Central memory CD8-positive, alpha-beta T cell (primary cell): ENCODE measurements around the gene ECPAS.
"Not testable (repeated sequence)": the region's sequence is repeated elsewhere in the genome, so short reads cannot be mapped to it uniquely, and the experiment has no call there.

Experiments
- ATAC-seq: fragments of 150-1000 bp; cut with Tn5 transposase; replicated peaks from 2 replicates; pipeline ENCODE4 v1.10.0; 2022; ENCODE audit warnings: mild to moderate bottlenecking, moderate FRiP score, moderate number of reproducible peaks; ENCODE audit not compliant: poor library complexity, severe bottlenecking; ENCODE audit errors: extremely low read depth
- DNase-seq, 2 donors: peaks; one replicate each; pipeline ENCODE4 v3.0.0; 2021; ENCODE audit warnings: low spot score in 2 of 2
- H3K27ac Mint-ChIP-seq: one replicate; pipeline ENCODE4 v1.8.0; 2022; ENCODE audit warnings: low read depth, mild to moderate bottlenecking, moderate library complexity, mixed read lengths
- H3K27me3 Mint-ChIP-seq: one replicate; pipeline ENCODE4 v1.8.0; 2022; ENCODE audit warnings: mixed read lengths
- H3K36me3 Mint-ChIP-seq: one replicate; pipeline ENCODE4 v1.8.0; 2022; ENCODE audit warnings: mild to moderate bottlenecking, moderate library complexity, mixed read lengths; ENCODE audit not compliant: insufficient read depth
- H3K4me1 Mint-ChIP-seq: one replicate; pipeline ENCODE4 v1.8.0; 2022; ENCODE audit warnings: mixed read lengths
- H3K4me3 Mint-ChIP-seq: one replicate; pipeline ENCODE4 v1.8.0; 2022; ENCODE audit warnings: mild to moderate bottlenecking, moderate library complexity, mixed read lengths
- H3K9me3 Mint-ChIP-seq: one replicate; pipeline ENCODE4 v1.8.0; 2022; ENCODE audit warnings: mixed read lengths

The ECPAS gene

DNA sequence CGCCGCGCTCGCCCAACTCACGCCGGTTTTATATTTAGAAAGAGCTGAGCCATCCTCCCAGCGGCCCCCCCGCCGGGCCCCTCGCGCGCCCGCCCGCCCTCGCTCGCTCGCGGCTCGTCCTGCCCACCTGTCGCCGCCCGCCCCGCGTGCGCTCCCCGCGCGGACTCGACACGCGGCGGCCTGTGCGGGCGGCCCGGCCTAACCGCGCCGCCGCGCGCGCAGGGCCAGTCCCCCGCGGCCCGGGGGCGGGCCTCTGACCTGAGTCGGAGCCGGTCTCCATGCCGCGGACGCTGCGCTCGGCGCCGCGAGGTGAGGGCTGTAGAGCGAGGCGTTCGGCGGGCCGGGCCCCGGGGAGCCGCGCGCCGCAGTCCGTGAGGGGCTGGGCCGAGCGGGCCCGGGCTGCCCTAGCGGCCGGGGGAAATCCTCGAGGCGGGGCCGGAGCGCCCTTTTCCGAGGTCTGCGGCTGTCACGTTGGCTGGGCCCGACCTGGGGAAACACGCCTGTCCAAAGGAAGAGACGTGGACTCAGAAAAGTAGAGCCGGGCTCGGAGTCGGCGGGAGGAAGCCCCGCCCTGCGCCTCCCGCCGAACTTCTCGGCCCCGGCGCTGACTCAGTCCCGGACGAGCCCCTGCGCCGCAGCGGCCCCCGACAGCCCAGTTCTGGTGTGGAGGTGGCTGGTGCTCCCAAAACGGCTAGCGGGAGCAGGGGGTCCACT lies at the start of gene ECPAS:
TSS of gene ECPAS (minus strand) at position 526 of the 714 bp plus-strand sequence. CDS start 11,465 bp downstream, outside the sequence.
- peak within 1 kb of the TSS; percentile 69 for H3K27ac Mint-ChIP-seq
- peaks cover 20% of the 10 kb centered on the region for H3K4me1 Mint-ChIP-seq
- peak; percentile 62 for ATAC-seq
- H3K9me3 Mint-ChIP-seq, result no peaks in the 10 kb centered on the region
- H3K27me3 Mint-ChIP-seq, result peaks cover 10% of the 10 kb centered on the region
- peak; percentile 43 to 47 for DNase-seq
- peak within 1 kb of the TSS; percentile 83 for H3K4me3 Mint-ChIP-seq
- peaks cover 2% of the 10 kb centered on the region for H3K36me3 Mint-ChIP-seq

GRCh38 chr9:111533099-111533790 lies 49.1 kb upstream of the ECPAS start:
- DNase-seq (no peak), ATAC-seq (no peak)
- H3K9me3 Mint-ChIP-seq, result peaks cover 5% of the 10 kb centered on the region
- no peaks in the 10 kb centered on the region for H3K27me3 Mint-ChIP-seq
- no peak overlapping the region for H3K27ac Mint-ChIP-seq
- H3K36me3 Mint-ChIP-seq, result peaks cover 7% of the 10 kb centered on the region
- H3K4me1 Mint-ChIP-seq, result no peaks in the 10 kb centered on the region
- no peak overlapping the region for H3K4me3 Mint-ChIP-seq

DNA sequence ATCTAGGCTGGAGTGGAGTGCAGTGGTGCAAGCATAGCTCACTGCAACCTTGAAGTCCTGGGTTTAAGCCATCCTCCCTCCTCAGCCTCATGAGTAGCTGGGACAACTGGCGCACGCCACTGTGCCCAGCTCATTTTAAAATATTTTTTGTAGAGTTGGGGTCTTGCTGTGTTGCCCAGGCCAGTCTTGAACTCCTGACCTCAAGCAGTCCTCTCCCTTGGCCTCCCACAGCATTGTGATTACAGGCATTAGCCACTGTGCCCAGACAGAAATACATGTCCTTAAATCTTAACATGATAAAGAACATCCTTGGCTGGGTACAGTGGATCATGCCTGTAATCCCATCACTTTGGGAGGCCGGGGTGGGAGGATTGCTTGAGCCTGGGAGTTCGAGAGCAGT lies 47.5 kb upstream of the ECPAS start:
- Mint-ChIP-seq H3K4me1 (no peaks in the 10 kb centered on the region), H3K9me3 (peaks cover 5% of the 10 kb centered on the region), H3K4me3 (no peak overlapping the region), H3K27ac (no peak overlapping the region), H3K27me3 (no peaks in the 10 kb centered on the region), H3K36me3 (peaks cover 7% of the 10 kb centered on the region)
- ATAC-seq (no peak), DNase-seq (no peak)

DNA sequence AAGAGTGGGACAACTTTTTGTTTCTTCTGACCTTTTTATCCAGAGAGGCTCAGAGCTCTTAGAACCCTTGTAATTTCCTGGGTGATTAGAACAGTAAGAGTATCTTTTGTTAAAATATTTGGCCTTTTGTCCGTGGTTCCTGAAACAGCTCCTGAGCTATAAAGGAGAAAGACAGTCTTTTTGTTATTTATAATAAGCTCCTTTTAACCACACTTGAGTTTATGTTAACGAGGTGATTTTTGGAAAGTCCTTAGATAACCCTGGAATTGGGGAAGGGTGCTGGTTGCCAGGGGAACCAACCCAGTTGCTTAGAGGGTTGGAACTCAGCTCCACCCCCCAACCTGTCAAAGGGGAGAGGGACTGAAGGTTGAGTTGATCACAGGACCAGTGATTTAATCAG lies 45.6 kb upstream of the ECPAS start:
- no peaks in the 10 kb centered on the region for H3K27me3 Mint-ChIP-seq
- DNase-seq, result no peak
- peaks cover 16% of the 10 kb centered on the region for H3K36me3 Mint-ChIP-seq
- peaks cover 5% of the 10 kb centered on the region for H3K9me3 Mint-ChIP-seq
- H3K27ac Mint-ChIP-seq, result no peak overlapping the region
- H3K4me3 Mint-ChIP-seq, result no peak overlapping the region
- ATAC-seq, result no peak
- peaks cover 11% of the 10 kb centered on the region for H3K4me1 Mint-ChIP-seq

GRCh38 chr9:111527347-111527746 lies 43.2 kb upstream of the ECPAS start:
- ATAC-seq (no peak), DNase-seq (no peak)
- no peak overlapping the region for H3K27ac Mint-ChIP-seq
- H3K27me3 Mint-ChIP-seq, result no peaks in the 10 kb centered on the region
- peaks cover 15% of the 10 kb centered on the region for H3K36me3 Mint-ChIP-seq
- H3K9me3 Mint-ChIP-seq, result no peaks in the 10 kb centered on the region
- no peak overlapping the region for H3K4me3 Mint-ChIP-seq
- peaks cover 11% of the 10 kb centered on the region for H3K4me1 Mint-ChIP-seq

DNA sequence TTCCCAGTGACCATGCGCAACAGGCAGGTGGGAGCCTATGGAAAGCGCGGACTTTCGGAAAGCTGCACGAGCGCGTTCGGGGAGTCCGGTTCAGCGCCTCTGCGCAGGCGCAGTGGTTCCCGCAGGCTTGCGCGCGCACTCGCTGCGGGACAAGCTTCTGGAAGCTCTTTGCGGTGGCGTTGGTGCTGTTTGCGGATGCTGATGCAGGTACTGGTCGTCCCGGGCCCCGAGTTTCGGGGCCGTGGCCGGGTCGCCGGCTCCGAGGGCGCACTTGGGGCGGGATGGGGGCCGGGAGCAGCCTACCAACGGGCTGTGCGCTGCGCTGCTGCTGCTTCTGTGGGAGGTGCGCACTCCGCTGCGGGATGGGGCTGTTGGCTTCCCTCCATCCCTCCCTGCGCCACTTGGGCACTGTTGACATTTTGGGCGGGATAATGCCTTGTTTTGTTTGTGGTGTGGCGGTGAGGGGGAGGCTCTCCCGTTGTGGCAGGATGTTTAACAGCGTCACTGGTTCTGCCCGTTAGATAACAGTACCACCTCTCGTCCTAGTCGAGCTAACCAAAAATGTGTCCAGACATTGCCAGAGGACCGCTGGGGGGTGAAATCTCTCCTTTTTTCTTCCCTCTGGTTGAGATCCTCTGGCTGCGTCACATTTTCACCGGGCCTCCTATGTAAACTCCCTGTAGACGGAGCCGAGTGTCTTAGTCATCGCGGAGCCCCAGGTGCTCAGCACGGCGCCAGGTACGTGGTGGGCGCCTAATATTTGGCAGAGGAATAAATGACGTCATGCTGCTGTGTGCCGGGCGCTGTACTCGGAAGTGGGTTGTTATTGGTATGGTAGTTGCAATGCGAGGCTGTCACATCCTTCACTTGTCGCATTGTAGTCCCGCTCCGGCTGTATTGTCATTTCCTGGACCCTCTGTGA lies 41.1 kb upstream of the ECPAS start, which contains the start of gene ZNF483:
TSS of gene ZNF483 (plus strand) at position 124 of the 922 bp plus-strand sequence. CDS start 2,217 bp downstream, outside the sequence.
- H3K4me1 Mint-ChIP-seq, result peaks cover 11% of the 10 kb centered on the region
- peak within 1 kb of the TSS; percentile 90 for H3K27ac Mint-ChIP-seq
- peak; percentile 41 to 59 for DNase-seq
- H3K36me3 Mint-ChIP-seq, result peaks cover 13% of the 10 kb centered on the region
- no peaks in the 10 kb centered on the region for H3K9me3 Mint-ChIP-seq
- peak; percentile 92 for ATAC-seq
- H3K4me3 Mint-ChIP-seq, result peak within 1 kb of the TSS; percentile 87
- H3K27me3 Mint-ChIP-seq, result no peaks in the 10 kb centered on the region

GRCh38 chr9:111524731-111525055 lies 40.5 kb upstream of the ECPAS start:
- Mint-ChIP-seq H3K4me3 (peak overlapping the region; percentile 87), H3K36me3 (peaks cover 13% of the 10 kb centered on the region), H3K27ac (peak overlapping the region; percentile 90), H3K27me3 (no peaks in the 10 kb centered on the region), H3K9me3 (no peaks in the 10 kb centered on the region), H3K4me1 (peaks cover 11% of the 10 kb centered on the region)
- no peak for DNase-seq
- ATAC-seq, result no peak

DNA sequence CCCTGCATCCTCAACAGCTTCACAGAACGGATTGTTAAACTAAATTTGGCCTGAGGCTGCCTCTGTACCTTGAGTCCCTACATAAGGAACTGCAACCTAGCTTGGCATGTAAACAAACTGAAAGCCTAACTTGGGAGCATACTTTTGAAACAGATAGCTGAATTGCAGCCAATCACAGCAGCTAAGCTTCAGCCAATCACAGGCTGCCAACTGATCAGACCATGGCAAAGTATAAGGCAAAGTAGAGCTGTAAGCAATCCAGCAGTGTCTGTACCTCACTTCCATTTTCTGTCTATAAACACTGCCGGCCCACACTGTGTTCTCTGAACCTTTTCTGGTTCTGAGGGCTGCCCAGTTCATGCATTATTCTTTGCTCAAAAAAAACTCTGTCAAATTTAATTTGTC lies 31.9 kb upstream of the ECPAS start:
- DNase-seq, result no peak
- H3K27ac Mint-ChIP-seq, result no peak overlapping the region
- no peak for ATAC-seq
- no peaks in the 10 kb centered on the region for H3K36me3 Mint-ChIP-seq
- H3K27me3 Mint-ChIP-seq, result peaks cover 10% of the 10 kb centered on the region
- no peak overlapping the region for H3K4me3 Mint-ChIP-seq
- no peaks in the 10 kb centered on the region for H3K4me1 Mint-ChIP-seq
- H3K9me3 Mint-ChIP-seq, result peaks cover 3% of the 10 kb centered on the region

GRCh38 chr9:111514967-111515366 lies 30.8 kb upstream of the ECPAS start:
- ATAC-seq, result no peak
- peaks cover 21% of the 10 kb centered on the region for H3K27me3 Mint-ChIP-seq
- H3K4me1 Mint-ChIP-seq, result no peaks in the 10 kb centered on the region
- peaks cover 9% of the 10 kb centered on the region for H3K9me3 Mint-ChIP-seq
- no peaks in the 10 kb centered on the region for H3K36me3 Mint-ChIP-seq
- no peak for DNase-seq
- H3K4me3 Mint-ChIP-seq, result no peak overlapping the region
- H3K27ac Mint-ChIP-seq, result no peak overlapping the region

- DNase-seq, H3K27ac Mint-ChIP-seq, H3K4me1 Mint-ChIP-seq, H3K4me3 Mint-ChIP-seq, H3K36me3 Mint-ChIP-seq, ATAC-seq, H3K9me3 Mint-ChIP-seq: not testable (repeated sequence)
- H3K27me3 Mint-ChIP-seq, result peaks cover 25% of the 10 kb centered on the region
Observed at GRCh38 chr9:111511581-111511980, 27.4 kb upstream of the ECPAS start.

- H3K36me3 Mint-ChIP-seq, result no peaks in the 10 kb centered on the region
- peaks cover 27% of the 10 kb centered on the region for H3K27me3 Mint-ChIP-seq
- DNase-seq (no peak), ATAC-seq (no peak)
- no peak overlapping the region for H3K4me3 Mint-ChIP-seq
- no peaks in the 10 kb centered on the region for H3K9me3 Mint-ChIP-seq
- H3K27ac Mint-ChIP-seq, result no peak overlapping the region
- no peaks in the 10 kb centered on the region for H3K4me1 Mint-ChIP-seq
Observed at GRCh38 chr9:111502506-111502905, 18.3 kb upstream of the ECPAS start.

DNA sequence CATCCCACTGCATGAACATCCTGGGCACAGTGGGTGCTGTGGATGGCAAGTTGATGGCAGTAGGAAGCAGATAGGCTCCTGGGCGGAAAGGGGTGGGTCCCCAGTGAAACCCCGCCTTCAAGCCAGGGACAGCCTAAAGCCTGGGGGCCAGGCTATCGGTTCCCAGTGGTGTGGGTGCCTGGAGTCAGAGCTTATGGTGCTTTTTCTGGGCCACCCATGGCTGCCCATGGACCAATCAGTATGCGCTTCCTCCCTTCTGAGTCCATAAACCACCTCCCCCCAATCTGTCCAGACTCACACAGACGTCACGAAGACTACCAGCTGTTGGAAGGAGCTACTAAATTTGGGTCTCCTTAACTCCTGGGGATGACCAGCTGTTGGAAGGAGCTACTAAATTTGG lies 17.5 kb upstream of the ECPAS start:
- H3K36me3 Mint-ChIP-seq, result no peaks in the 10 kb centered on the region
- H3K9me3 Mint-ChIP-seq, result no peaks in the 10 kb centered on the region
- DNase-seq (no peak), ATAC-seq (no peak)
- peaks cover 32% of the 10 kb centered on the region for H3K27me3 Mint-ChIP-seq
- H3K4me1 Mint-ChIP-seq, result no peaks in the 10 kb centered on the region
- no peak overlapping the region for H3K27ac Mint-ChIP-seq
- H3K4me3 Mint-ChIP-seq, result no peak overlapping the region
